ENCODE measurements around the gene MYO7A. TPM values are rescaled to one million over a fixed set of nuclear protein-coding genes. Genes with fewer than 3 reads are reported as not detected.

MYO7A gene
- total RNA-seq, 1 donor from 2014 or later: 0.29 TPM

GRCh38 chr11:77207618-77208313 is 79.7 kb downstream of the MYO7A start:
- H3K9me3 Mint-ChIP-seq: no peaks in the 10 kb centered on the region

GRCh38 chr11:77208535-77208934 is 80.5 kb downstream of the MYO7A start:
- H3K27me3 Mint-ChIP-seq (ENCODE audit: insufficient read depth): no peaks in the 10 kb centered on the region
- no peak overlapping the region for H3K4me3 Mint-ChIP-seq
- DNase-seq (ENCODE audit: low spot score): no peak
- intact Hi-C loops (cut with micrococcal nuclease): no loop called here
- H3K9me3 Mint-ChIP-seq: no peaks in the 10 kb centered on the region
- H3K36me3 Mint-ChIP-seq (ENCODE audit: low read depth): no peaks in the 10 kb centered on the region
- H3K4me1 Mint-ChIP-seq (ENCODE audit: low read depth): no peaks in the 10 kb centered on the region
- H3K27ac Mint-ChIP-seq: no peak overlapping the region

More at GRCh38 chr11:77207618-77208313, 79.7 kb downstream of the MYO7A start:
- Mint-ChIP-seq H3K27ac (no peak overlapping the region), H3K36me3 (ENCODE audit: low read depth) (no peaks in the 10 kb centered on the region), H3K27me3 (ENCODE audit: insufficient read depth) (no peaks in the 10 kb centered on the region), H3K4me3 (no peak overlapping the region), H3K4me1 (ENCODE audit: low read depth) (no peaks in the 10 kb centered on the region)
- DNase-seq (ENCODE audit: low spot score): no peak
- intact Hi-C loops (cut with micrococcal nuclease): no loop called here

- intact Hi-C loops (cut with micrococcal nuclease): no loop called here
- Mint-ChIP-seq H3K27ac (no peak overlapping the region), H3K9me3 (no peaks in the 10 kb centered on the region), H3K36me3 (ENCODE audit: low read depth) (no peaks in the 10 kb centered on the region), H3K27me3 (ENCODE audit: insufficient read depth) (no peaks in the 10 kb centered on the region), H3K4me3 (no peak overlapping the region), H3K4me1 (ENCODE audit: low read depth) (no peaks in the 10 kb centered on the region)
- DNase-seq (ENCODE audit: low spot score): no peak
Measured at GRCh38 chr11:77209663-77210062, 81.6 kb downstream of the MYO7A start.

GRCh38 chr11:77211040-77211451 is 83.0 kb downstream of the MYO7A start:
- Mint-ChIP-seq H3K27me3 (ENCODE audit: insufficient read depth) (no peaks in the 10 kb centered on the region), H3K36me3 (ENCODE audit: low read depth) (no peaks in the 10 kb centered on the region), H3K4me3 (no peak overlapping the region), H3K27ac (no peak overlapping the region), H3K9me3 (no peaks in the 10 kb centered on the region), H3K4me1 (ENCODE audit: low read depth) (no peaks in the 10 kb centered on the region)
- intact Hi-C loops (cut with micrococcal nuclease): no loop called here
- DNase-seq (ENCODE audit: low spot score): no peak

- intact Hi-C loops (cut with micrococcal nuclease): no loop called here
- no peaks in the 10 kb centered on the region for H3K4me1 Mint-ChIP-seq (ENCODE audit: low read depth)
- H3K27me3 Mint-ChIP-seq (ENCODE audit: insufficient read depth): no peaks in the 10 kb centered on the region
- H3K36me3 Mint-ChIP-seq (ENCODE audit: low read depth): no peaks in the 10 kb centered on the region
- DNase-seq (ENCODE audit: low spot score): no peak
- no peaks in the 10 kb centered on the region for H3K9me3 Mint-ChIP-seq
- no peak overlapping the region for H3K4me3 Mint-ChIP-seq
- H3K27ac Mint-ChIP-seq: no peak overlapping the region
Measured at GRCh38 chr11:77211594-77212251, 83.7 kb downstream of the MYO7A start.

DNA sequence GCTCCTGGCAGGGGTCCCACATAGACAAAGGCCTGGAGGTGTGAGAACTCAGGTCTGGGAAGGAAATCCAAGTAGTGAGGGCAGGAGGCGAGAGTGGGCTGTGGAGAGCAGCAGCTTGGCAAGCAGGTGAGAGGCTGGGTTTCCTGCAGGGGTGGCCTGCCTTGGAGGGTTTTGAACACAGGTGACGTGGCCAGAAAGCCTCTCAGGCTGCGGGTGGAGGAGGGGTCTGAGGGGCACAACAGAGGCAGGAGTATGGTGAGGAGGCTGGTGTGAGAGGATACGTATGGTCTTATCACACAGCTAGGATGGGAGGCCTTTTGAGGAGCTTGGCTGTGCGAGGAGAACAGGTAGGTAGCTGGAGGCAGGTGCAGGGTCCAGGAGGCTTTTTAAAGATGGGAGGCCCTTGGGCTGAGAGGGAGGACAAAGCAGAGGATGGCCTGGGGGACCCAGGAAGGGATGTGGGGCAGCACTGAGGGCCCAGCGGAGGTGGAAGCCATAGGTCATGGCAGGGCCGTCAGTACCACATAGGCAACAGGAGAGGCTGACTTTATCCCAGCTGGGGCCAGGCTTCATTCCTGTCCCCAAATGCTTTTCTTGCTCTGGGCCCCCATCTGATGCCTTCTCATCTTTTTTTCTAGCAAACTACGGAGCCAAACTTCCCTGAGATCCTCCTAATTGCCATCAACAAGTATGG is 84.4 kb downstream of the MYO7A start:
- no peaks in the 10 kb centered on the region for H3K36me3 Mint-ChIP-seq (ENCODE audit: low read depth)
- H3K9me3 Mint-ChIP-seq: no peaks in the 10 kb centered on the region
- no peak overlapping the region for H3K27ac Mint-ChIP-seq
- H3K4me3 Mint-ChIP-seq: no peak overlapping the region
- intact Hi-C loops (cut with micrococcal nuclease): no loop called here
- no peak for DNase-seq (ENCODE audit: low spot score)
- no peaks in the 10 kb centered on the region for H3K27me3 Mint-ChIP-seq (ENCODE audit: insufficient read depth)
- H3K4me1 Mint-ChIP-seq (ENCODE audit: low read depth): no peaks in the 10 kb centered on the region

- peaks cover 2% of the 10 kb centered on the region for H3K27me3 Mint-ChIP-seq (ENCODE audit: insufficient read depth)
- no peak for DNase-seq (ENCODE audit: low spot score)
- H3K9me3 Mint-ChIP-seq: no peaks in the 10 kb centered on the region
- H3K27ac Mint-ChIP-seq: no peak overlapping the region
- no peaks in the 10 kb centered on the region for H3K4me1 Mint-ChIP-seq (ENCODE audit: low read depth)
- H3K36me3 Mint-ChIP-seq (ENCODE audit: low read depth): no peaks in the 10 kb centered on the region
- intact Hi-C loops (cut with micrococcal nuclease): no loop called here
- H3K4me3 Mint-ChIP-seq: no peak overlapping the region
Measured at GRCh38 chr11:77213029-77213579, 85.1 kb downstream of the MYO7A start.

DNA sequence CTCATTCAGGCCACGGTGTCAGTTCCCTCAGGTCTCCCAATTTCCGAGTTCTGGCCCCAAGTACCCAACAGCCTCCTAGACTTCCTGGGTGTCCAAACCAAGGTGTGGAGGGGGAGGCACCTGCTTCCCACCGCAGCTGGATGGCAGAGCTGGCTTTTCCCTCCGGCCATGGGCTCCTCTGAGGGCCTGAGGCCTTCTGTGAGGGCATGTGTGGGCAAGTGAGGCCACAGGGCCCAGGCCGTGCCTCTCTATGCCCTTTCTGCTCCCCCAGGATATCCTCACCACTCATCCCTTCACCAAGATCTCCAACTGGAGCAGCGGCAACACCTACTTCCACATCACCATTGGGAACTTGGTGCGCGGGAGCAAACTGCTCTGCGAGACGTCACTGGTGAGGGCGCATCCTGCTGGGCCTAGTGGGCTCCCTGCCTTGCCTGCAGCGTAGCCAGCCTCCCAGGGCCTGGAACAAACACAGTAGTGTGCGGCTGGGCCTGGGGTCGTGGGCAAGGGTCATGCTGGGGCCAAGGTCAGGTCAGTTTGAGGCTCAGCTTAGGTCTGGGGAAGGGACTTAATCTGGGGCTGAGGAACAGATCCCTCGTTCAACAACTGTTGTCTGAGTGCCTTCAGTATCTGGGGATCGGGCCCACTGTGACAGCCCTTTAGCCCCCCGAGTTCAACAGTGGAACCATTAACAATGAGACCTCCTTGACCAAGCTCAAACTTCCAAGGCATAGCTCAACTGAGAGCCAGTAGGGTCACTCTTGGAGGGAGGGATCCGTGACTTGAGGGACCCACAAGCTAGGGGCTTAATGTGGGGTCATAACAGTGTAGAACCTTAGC is 85.8 kb downstream of the MYO7A start:
- no peak overlapping the region for H3K4me3 Mint-ChIP-seq
- DNase-seq (ENCODE audit: low spot score): no peak
- H3K9me3 Mint-ChIP-seq: no peaks in the 10 kb centered on the region
- no peaks in the 10 kb centered on the region for H3K4me1 Mint-ChIP-seq (ENCODE audit: low read depth)
- intact Hi-C loops (cut with micrococcal nuclease): no loop called here
- peaks cover 2% of the 10 kb centered on the region for H3K27me3 Mint-ChIP-seq (ENCODE audit: insufficient read depth)
- no peak overlapping the region for H3K27ac Mint-ChIP-seq
- no peaks in the 10 kb centered on the region for H3K36me3 Mint-ChIP-seq (ENCODE audit: low read depth)

DNA sequence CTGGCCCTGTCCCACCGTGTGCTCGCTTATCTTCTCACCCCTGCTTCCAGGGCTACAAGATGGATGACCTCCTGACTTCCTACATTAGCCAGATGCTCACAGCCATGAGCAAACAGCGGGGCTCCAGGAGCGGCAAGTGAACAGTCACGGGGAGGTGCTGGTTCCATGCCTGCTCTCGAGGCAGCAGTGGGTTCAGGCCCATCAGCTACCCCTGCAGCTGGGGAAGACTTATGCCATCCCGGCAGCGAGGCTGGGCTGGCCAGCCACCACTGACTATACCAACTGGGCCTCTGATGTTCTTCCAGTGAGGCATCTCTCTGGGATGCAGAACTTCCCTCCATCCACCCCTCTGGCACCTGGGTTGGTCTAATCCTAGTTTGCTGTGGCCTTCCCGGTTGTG is 86.5 kb downstream of the MYO7A start:
- H3K27ac Mint-ChIP-seq: no peak overlapping the region
- H3K27me3 Mint-ChIP-seq (ENCODE audit: insufficient read depth): peaks cover 3% of the 10 kb centered on the region
- H3K36me3 Mint-ChIP-seq (ENCODE audit: low read depth): no peaks in the 10 kb centered on the region
- H3K4me1 Mint-ChIP-seq (ENCODE audit: low read depth): no peaks in the 10 kb centered on the region
- intact Hi-C loops (cut with micrococcal nuclease): no loop called here
- no peak for DNase-seq (ENCODE audit: low spot score)
- no peak overlapping the region for H3K4me3 Mint-ChIP-seq
- H3K9me3 Mint-ChIP-seq: no peaks in the 10 kb centered on the region

- DNase-seq (ENCODE audit: low spot score): no peak
Measured at GRCh38 chr11:77215106-77215505, 87.1 kb downstream of the MYO7A start.

GRCh38 chr11:77217156-77217555 is 89.1 kb downstream of the MYO7A start:
- peaks cover 6% of the 10 kb centered on the region for H3K27me3 Mint-ChIP-seq (ENCODE audit: insufficient read depth)
- DNase-seq (ENCODE audit: low spot score): no peak
- H3K4me1 Mint-ChIP-seq (ENCODE audit: low read depth): no peaks in the 10 kb centered on the region
- intact Hi-C loops (cut with micrococcal nuclease): no loop called here
- no peaks in the 10 kb centered on the region for H3K36me3 Mint-ChIP-seq (ENCODE audit: low read depth)
- no peaks in the 10 kb centered on the region for H3K9me3 Mint-ChIP-seq
- H3K27ac Mint-ChIP-seq: no peak overlapping the region
- no peak overlapping the region for H3K4me3 Mint-ChIP-seq

More at GRCh38 chr11:77215106-77215505, 87.1 kb downstream of the MYO7A start:
- no peaks in the 10 kb centered on the region for H3K36me3 Mint-ChIP-seq (ENCODE audit: low read depth)
- intact Hi-C loops (cut with micrococcal nuclease): no loop called here
- H3K4me1 Mint-ChIP-seq (ENCODE audit: low read depth): no peaks in the 10 kb centered on the region
- no peak overlapping the region for H3K4me3 Mint-ChIP-seq
- H3K27ac Mint-ChIP-seq: no peak overlapping the region
- H3K9me3 Mint-ChIP-seq: no peaks in the 10 kb centered on the region
- H3K27me3 Mint-ChIP-seq (ENCODE audit: insufficient read depth): peaks cover 6% of the 10 kb centered on the region

DNA sequence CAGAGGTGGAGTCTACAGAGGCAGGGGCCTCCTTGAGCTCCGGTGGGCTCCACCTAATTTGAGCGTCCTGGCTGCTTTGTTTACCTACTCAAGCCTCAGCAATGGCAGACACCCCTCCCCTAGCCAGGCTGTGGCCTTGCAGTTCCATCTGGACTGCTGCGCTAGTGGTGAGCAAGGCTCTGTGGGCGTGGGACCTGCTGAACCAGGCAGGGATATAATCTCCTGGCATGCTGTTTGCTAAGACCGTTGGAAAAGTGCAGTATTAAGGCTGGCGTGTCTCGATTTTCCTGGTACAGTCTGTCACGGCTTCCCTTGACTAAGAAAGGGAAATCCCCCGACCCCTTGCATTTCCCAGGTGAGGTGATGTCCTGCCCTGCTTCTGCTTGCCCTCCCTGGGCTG is 95.8 kb downstream of the MYO7A start:
- H3K27ac Mint-ChIP-seq: no peak overlapping the region

More for the DNA sequence above, 95.8 kb downstream of the MYO7A start:
- Mint-ChIP-seq H3K9me3 (no peaks in the 10 kb centered on the region), H3K4me1 (ENCODE audit: low read depth) (no peaks in the 10 kb centered on the region), H3K27me3 (ENCODE audit: insufficient read depth) (peaks cover 19% of the 10 kb centered on the region), H3K36me3 (ENCODE audit: low read depth) (no peaks in the 10 kb centered on the region), H3K4me3 (no peak overlapping the region)
- intact Hi-C loops (cut with micrococcal nuclease): no loop called here
- DNase-seq (ENCODE audit: low spot score): no peak
